H1 (cell line): ENCODE results near the gene TNFRSF11A. TPM values are rescaled to one million over a fixed set of nuclear protein-coding genes. Genes with fewer than 3 reads are reported as not detected.

ENCODE experiments used
- FOSL1 ChIP-seq: IDR thresholded peaks from 2 replicates; pipeline ENCODE4 v1.6.1; 2011; ENCODE audit warnings: mild to moderate bottlenecking, low read depth, low read length, moderate library complexity; ENCODE audit not compliant: insufficient read depth
- MAX ChIP-seq: IDR thresholded peaks from 2 replicates; pipeline ENCODE4 v1.6.1; 2012; ENCODE audit warnings: inconsistent platforms
- SP2 ChIP-seq: IDR thresholded peaks from 2 replicates; pipeline ENCODE4 v1.6.1; 2012; ENCODE audit warnings: mild to moderate bottlenecking, low read length, inconsistent platforms
- polyA plus RNA-seq, 7 experiments: library from polyadenylated mRNA; depleted of rRNA in 3 of 7; stranded (reverse) in 5 of 7; unstranded in 2 of 7; fragments of >200 nt in 5 of 7; fragments of 200-250 nt in 2 of 7; gene quantifications; 1 replicate in 5 of 7; 2 replicates in 1 of 7; 4 replicates in 1 of 7; pipeline versions ENCODE4 v1.2.1 to v1.2.3, GENCODE V29; 2011 to 2013; ENCODE audit warnings: missing spikeins in 2 of 7, mixed read lengths in 2 of 7
- total RNA-seq: library from RNA; stranded (reverse); fragmentation: NEBNext Ultra II Directional; extraction: Animal tissue kit (Norgen Biotek cat#: 25700); gene quantifications from 2 replicates; pipeline ENCODE4 v1.2.1, GENCODE V29; 2021

The TNFRSF11A gene
- total and polyA plus RNA-seq, 2 of the 8 experiments (the other 6 are each of a cell fraction or from before 2014, with no cell fraction given) = 8.7 to 10.6 TPM

DNA sequence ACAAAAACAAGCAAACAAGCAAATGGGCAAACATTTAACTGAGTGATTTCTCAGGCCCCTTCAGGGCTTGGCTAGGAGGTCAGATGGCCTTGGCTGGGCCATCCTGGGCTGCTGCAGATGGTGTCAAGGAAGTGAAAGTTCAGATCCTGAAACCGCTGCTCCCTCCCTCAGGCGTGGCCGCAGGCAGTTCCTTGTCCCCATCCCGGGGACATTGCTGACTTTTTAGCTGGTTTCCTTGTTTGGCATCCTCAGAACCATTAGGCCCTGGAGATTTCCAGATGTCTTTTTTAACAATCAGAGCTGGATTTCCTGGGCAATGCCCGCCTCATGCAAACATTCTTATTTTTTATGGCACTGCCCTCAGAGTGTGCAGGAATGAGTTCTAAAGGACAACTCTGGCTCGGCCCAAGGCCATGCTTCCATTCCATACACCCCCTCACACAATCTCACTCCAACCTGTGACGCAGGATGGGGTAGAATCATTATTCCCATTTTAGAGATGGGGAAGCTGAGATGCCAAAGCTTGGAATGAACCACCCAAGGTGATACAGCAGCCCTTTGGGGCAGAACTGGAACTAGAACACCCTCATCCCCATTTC lies 111.6 kb downstream of the TNFRSF11A start (continued):
- TF ChIP-seq SP2 (no peak), MAX (no peak), FOSL1 (no peak)
